Upper lobe of left lung (tissue), 6 donors: Measurements from ENCODE around the gene DNMT3L. TPM values are rescaled to one million over a fixed set of nuclear protein-coding genes. Genes with fewer than 3 reads are reported as not detected.
"Not testable (repeated sequence)": the region's sequence is repeated elsewhere in the genome, so short reads cannot be mapped to it uniquely, and the experiment has no call there.

Experiments used
- ATAC-seq, 2 donors: fragments of 200-7000 bp; cut with Tn5 transposase; one replicate each; pipeline ENCODE4 v1.9.1; 2022; ENCODE audit warnings: mild to moderate bottlenecking in 2 of 2, moderate library complexity in 2 of 2; ENCODE audit not compliant: low FRiP score in 2 of 2
- DNase-seq, 2 donors: peaks; one replicate each; pipeline ENCODE4 v3.0.0-alpha.2; 2019 to 2020
- H3K27ac ChIP-seq, 4 donors: fragments of 200-600 bp; sonication (generic); one replicate each; pipeline ENCODE4 v1.5.1; 2016 to 2019
- H3K27me3 ChIP-seq, 4 donors: fragments of 200-600 bp; sonication (generic); one replicate each; pipeline ENCODE4 v1.5.1; 2017 to 2019
- H3K36me3 ChIP-seq, 4 donors: fragments of 200-600 bp; sonication (generic); one replicate each; pipeline ENCODE4 v1.5.1; 2016 to 2019
- H3K4me1 ChIP-seq, 4 donors: fragments of 200-600 bp; sonication (generic); one replicate each; pipeline ENCODE4 v1.5.1; 2018 to 2019
- H3K4me3 ChIP-seq, 4 donors: fragments of 200-600 bp; sonication (generic); one replicate each; pipeline ENCODE4 v1.5.1; 2017 to 2019; ENCODE audit warnings: mild to moderate bottlenecking in 2 of 4, moderate library complexity in 1 of 4
- H3K9me3 ChIP-seq, 4 donors: fragments of 200-600 bp; sonication (generic); one replicate each; pipeline ENCODE4 v1.5.1; 2018 to 2019
- CTCF ChIP-seq, 6 experiments: fragments of 450-650 bp in 4 of 6; fragments of 200-600 bp in 2 of 6; sonication (generic) in 2 of 6; IDR thresholded peaks; one replicate each; pipeline ENCODE4 v1.5.1; 2016 to 2019; ENCODE audit warnings: antibody characterized with exemption in 6 of 6
- EP300 ChIP-seq, 4 donors: sonication (generic); formaldehyde crosslinking; IDR thresholded peaks; one replicate each; pipeline ENCODE4 v1.5.1; 2017; ENCODE audit warnings: antibody characterized with exemption in 4 of 4, control low read depth in 2 of 4
- POLR2A ChIP-seq, 4 donors: fragments of 450-650 bp; IDR thresholded peaks; one replicate each; pipeline ENCODE4 v1.5.1; 2016 to 2017; ENCODE audit warnings: antibody characterized with exemption in 4 of 4, mild to moderate bottlenecking in 2 of 4
- POLR2AphosphoS5 ChIP-seq, 2 donors: sonication (generic); formaldehyde crosslinking; IDR thresholded peaks; one replicate each; pipeline ENCODE4 v1.5.1; 2017; ENCODE audit warnings: antibody characterized with exemption in 2 of 2
- WGBS, 2 donors: methylation state at CpG; one replicate each; pipeline ENCODE4 v1.1.5; 2017 to 2018; 5-methylcytosine and 5-hydroxymethylcytosine counted together
- total RNA-seq, 6 donors: library from RNA; depleted of rRNA in 4 of 6; stranded (reverse); fragments of >200 nt in 4 of 6; gene quantifications; one replicate each; pipeline versions ENCODE4 v1.1.0 to v1.2.1, GENCODE V29; 2016 to 2021
- donor health status: DM: no; HTN: no; CAD: no; lungs with moderate emphysema.
- donor health status: DM: no; HTN: yes; CAD: no; lungs with severe emphysema.

DNMT3L gene
- total RNA-seq, 6 donors from 2014 or later: not detected

GRCh38 chr21:44304877-44305293 lies 43.2 kb upstream of the DNMT3L start:
- H3K27ac ChIP-seq: peak overlapping the region; percentile 48 to 80 (median 76)
- ATAC-seq: peak in 1 of 2 donors; percentile 23
- TF ChIP-seq CTCF (IDR thresholded peaks at IDR 0.05): peak; percentile 29 to 65 (median 59)
- TF ChIP-seq POLR2A (IDR thresholded peaks at IDR 0.05): no peak
- peaks cover 45 to 60% (median 52%) of the 10 kb centered on the region in 4 donors for H3K4me1 ChIP-seq
- WGBS, 2 donors: 59% methylated on average over 7 of the region's 8 CpGs; no CpG with 5 or more reads in 1 of the 2 donors
- no peaks in the 10 kb centered on the region for H3K9me3 ChIP-seq
- no peaks in the 10 kb centered on the region for H3K27me3 ChIP-seq
- no peak overlapping the region for H3K4me3 ChIP-seq
- peak in 1 of 2 donors; percentile 26 for DNase-seq
- peaks cover 0 to 19% (median 7%) of the 10 kb centered on the region in 4 donors for H3K36me3 ChIP-seq

- 71 to 81% methylated on average over 4 to 16 of the region's 16 CpGs for WGBS, 2 donors
- ATAC-seq: no peak
Measured at GRCh38 chr21:44304011-44304616, 42.4 kb upstream of the DNMT3L start.

GRCh38 chr21:44303490-44303981 lies 41.8 kb upstream of the DNMT3L start:
- H3K4me1 ChIP-seq: peaks cover 50 to 70% (median 57%) of the 10 kb centered on the region in 4 donors

More at GRCh38 chr21:44304011-44304616, 42.4 kb upstream of the DNMT3L start:
- Histone ChIP-seq H3K27ac (peak overlapping the region in 3 of 4 donors; percentile 35 to 79 (median 72)), H3K9me3 (no peaks in the 10 kb centered on the region), H3K27me3 (no peaks in the 10 kb centered on the region), H3K4me3 (no peak overlapping the region), H3K36me3 (peaks cover 0 to 16% (median 6%) of the 10 kb centered on the region in 4 donors), H3K4me1 (peaks cover 49 to 65% (median 56%) of the 10 kb centered on the region in 4 donors)
- no peak for TF ChIP-seq CTCF (IDR thresholded peaks at IDR 0.05)
- TF ChIP-seq EP300 (IDR thresholded peaks at IDR 0.05): no peak
- no peak for TF ChIP-seq POLR2AphosphoS5 (IDR thresholded peaks at IDR 0.05)
- TF ChIP-seq POLR2A (IDR thresholded peaks at IDR 0.05): no peak
- peak in 1 of 2 donors; percentile 66 for DNase-seq

GRCh38 chr21:44302573-44303401 lies 41.1 kb upstream of the DNMT3L start:
- H3K9me3 ChIP-seq, ATAC-seq, H3K27me3 ChIP-seq, H3K4me3 ChIP-seq: not testable (repeated sequence)
- H3K27ac ChIP-seq: peak overlapping the region in 2 of 4 donors; percentile 95 to 98
- WGBS, 2 donors: 69 to 80% methylated on average over 18 to 23 of the region's 23 CpGs
- H3K36me3 ChIP-seq: peaks cover 0 to 10% (median 4%) of the 10 kb centered on the region in 4 donors
- peak; percentile 24 to 39 for DNase-seq
- peaks cover 53 to 76% (median 61%) of the 10 kb centered on the region in 4 donors for H3K4me1 ChIP-seq

More at GRCh38 chr21:44303490-44303981, 41.8 kb upstream of the DNMT3L start:
- 71 to 75% methylated on average over 12 of the region's 12 CpGs for WGBS, 2 donors
- ATAC-seq (no peak), DNase-seq (peak in 1 of 2 donors; percentile 33)
- Histone ChIP-seq H3K27ac (peak overlapping the region in 2 of 4 donors; percentile 72 to 79), H3K36me3 (peaks cover 0 to 16% (median 4%) of the 10 kb centered on the region in 4 donors), H3K9me3 (no peaks in the 10 kb centered on the region), H3K27me3 (no peaks in the 10 kb centered on the region), H3K4me3 (no peak overlapping the region)
- TF ChIP-seq POLR2AphosphoS5 (IDR thresholded peaks at IDR 0.05): peak in 1 of 2 donors; percentile 11
- no peak for TF ChIP-seq EP300 (IDR thresholded peaks at IDR 0.05)
- TF ChIP-seq CTCF (IDR thresholded peaks at IDR 0.05): no peak

GRCh38 chr21:44301961-44302406 lies 40.3 kb upstream of the DNMT3L start:
- Histone ChIP-seq H3K4me3 (no peak overlapping the region), H3K36me3 (peaks cover 0 to 3% (median 1%) of the 10 kb centered on the region in 4 donors)

More at GRCh38 chr21:44301961-44302406, 40.3 kb upstream of the DNMT3L start:
- peaks cover 58 to 80% (median 67%) of the 10 kb centered on the region in 4 donors for H3K4me1 ChIP-seq
- H3K9me3 ChIP-seq: no peaks in the 10 kb centered on the region
- ATAC-seq (no peak), DNase-seq (peak in 1 of 2 donors; percentile 58)
- no peaks in the 10 kb centered on the region for H3K27me3 ChIP-seq
- no peak for TF ChIP-seq CTCF (IDR thresholded peaks at IDR 0.05)
- WGBS, 2 donors: 72 to 100% methylated on average over 1 to 8 of the region's 9 CpGs
- H3K27ac ChIP-seq: peak overlapping the region in 2 of 4 donors; percentile 95 to 98
